GM21737 (cell line): ENCODE data around the gene CMTR1.
"Not testable (repeated sequence)": the region's sequence is repeated elsewhere in the genome, so short reads cannot be mapped to it uniquely, and the experiment has no call there.

Experiments
- ATAC-seq: cut with Tn5 transposase; IDR thresholded peaks from one replicate; pipeline ENCODE4 v1.9.1; 2021; ENCODE audit warnings: mild to moderate bottlenecking, moderate library complexity; ENCODE audit not compliant: unreplicated experiment

The CMTR1 gene

DNA sequence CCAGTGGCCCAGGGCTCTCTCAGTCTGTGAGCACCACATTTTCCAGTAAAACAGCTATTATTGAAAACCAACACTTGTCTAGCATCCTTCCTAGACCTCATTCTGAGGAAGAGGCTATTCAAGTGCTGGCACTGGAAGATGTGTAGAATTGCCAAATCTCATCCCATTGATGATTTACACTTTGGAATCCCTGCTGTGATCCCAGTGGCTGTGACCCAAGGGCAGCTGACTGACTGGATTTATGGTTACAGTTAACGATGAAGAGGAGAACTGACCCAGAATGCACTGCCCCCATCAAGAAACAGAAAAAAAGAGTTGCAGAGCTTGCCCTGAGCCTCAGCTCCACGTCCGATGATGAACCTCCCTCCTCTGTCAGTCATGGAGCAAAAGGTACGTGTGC lies 2.4 kb downstream of the CMTR1 start:
- ATAC-seq = no peak

- ATAC-seq = no peak
Measured at GRCh38 chr6:37435816-37436215, 2.8 kb downstream of the CMTR1 start.

DNA sequence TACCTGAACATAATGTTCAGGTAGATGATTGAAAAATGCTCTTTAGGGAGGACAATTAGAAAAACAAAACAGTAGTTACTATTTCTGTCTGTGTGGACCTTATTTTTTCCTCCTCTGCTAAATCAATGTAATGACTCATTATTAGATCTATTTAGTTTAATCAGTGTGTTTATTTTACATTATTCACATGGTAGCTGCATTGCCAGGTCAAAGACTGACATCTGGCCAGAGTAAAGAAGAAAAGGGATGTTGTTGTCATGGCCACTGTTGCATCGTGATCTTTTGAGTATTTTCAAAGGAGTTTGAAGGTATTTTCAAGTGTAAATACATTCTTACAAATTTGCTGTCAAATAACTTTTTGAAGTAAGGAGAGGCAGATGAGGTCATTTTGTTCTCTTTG lies 5.9 kb downstream of the CMTR1 start:
- ATAC-seq = no peak

GRCh38 chr6:37441651-37442050 lies 8.6 kb downstream of the CMTR1 start:
- no peak for ATAC-seq

DNA sequence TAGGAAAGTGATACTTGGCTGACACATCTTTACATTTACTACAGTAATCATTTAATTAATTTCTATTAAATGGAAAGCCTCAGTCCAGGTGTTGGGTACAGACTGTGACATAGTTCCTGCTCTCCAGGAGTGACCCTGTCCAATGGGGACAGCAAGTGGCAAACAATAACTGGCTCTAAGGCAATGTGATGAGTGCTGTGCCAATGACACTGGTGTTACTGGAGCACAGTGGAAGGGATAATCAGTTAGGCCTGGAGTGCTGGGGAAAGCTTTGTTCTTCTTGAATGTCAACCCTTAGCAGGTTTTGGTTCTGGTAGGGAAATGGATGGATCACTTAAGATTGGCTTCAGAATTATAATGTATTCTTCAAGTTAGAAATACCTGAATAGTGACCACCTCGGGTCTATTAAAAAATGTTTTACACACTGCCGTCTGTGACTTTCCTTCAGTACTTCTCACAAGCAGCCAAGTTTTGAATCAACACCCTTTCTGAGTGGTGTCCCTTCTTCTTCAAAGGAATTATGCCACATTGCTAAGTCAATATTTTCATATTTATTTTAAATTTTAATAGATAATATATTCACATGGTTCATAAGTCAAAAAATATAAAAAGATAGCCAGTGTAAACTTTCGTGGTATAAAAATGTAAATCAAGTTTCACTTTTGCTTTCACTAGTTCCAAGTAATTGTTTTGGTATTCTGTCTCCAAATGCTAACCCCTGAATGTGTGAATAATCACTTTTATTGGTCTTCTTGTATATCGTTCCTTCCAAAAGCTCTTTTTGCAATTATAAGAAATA lies 9.6 kb downstream of the CMTR1 start:
- no peak for ATAC-seq

DNA sequence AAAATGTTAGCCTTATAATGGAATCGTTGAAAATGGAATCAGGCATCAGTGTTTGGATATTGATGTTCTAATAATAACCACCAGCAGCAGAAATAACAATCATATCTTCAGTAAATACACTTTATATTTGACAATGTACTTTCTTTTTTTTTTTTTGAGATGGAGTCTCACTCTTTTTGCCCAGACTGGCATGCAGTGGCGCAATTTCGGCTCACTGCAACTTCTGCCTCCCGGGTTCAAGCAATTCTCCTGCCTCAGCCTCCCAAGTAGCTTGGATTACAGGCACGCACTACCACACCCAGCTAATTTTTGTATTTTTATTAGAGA lies 10.2 kb downstream of the CMTR1 start:
- ATAC-seq = not testable (repeated sequence)

DNA sequence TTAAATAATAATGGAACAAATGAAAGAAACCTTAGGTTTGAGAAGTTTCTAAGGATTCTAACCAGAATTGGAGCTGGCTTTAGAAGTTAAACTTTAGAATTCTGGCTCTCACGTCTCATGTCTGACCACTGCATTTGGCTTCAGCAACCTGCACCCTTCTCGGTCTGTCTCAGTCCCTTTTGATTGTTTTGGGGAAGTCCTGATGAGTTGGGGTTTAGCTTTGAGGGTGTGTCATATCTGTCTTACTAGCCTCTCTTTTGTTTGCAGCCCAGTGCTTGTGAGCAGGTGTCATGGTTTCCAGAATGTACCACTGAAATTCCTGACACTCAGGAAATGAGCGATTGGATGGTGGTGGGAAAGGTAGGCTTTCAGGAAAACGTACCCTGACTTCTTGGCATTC lies 17.0 kb downstream of the CMTR1 start:
- ATAC-seq = no peak

- no peak for ATAC-seq
Measured at GRCh38 chr6:37451441-37452193, 18.6 kb downstream of the CMTR1 start.

GRCh38 chr6:37452522-37452921 lies 19.5 kb downstream of the CMTR1 start:
- no peak for ATAC-seq

GRCh38 chr6:37454420-37455140 lies 21.6 kb downstream of the CMTR1 start:
- no peak for ATAC-seq

GRCh38 chr6:37456126-37456525 lies 23.1 kb downstream of the CMTR1 start:
- no peak for ATAC-seq

- ATAC-seq = no peak
Measured at GRCh38 chr6:37456816-37457560, 24.0 kb downstream of the CMTR1 start.

DNA sequence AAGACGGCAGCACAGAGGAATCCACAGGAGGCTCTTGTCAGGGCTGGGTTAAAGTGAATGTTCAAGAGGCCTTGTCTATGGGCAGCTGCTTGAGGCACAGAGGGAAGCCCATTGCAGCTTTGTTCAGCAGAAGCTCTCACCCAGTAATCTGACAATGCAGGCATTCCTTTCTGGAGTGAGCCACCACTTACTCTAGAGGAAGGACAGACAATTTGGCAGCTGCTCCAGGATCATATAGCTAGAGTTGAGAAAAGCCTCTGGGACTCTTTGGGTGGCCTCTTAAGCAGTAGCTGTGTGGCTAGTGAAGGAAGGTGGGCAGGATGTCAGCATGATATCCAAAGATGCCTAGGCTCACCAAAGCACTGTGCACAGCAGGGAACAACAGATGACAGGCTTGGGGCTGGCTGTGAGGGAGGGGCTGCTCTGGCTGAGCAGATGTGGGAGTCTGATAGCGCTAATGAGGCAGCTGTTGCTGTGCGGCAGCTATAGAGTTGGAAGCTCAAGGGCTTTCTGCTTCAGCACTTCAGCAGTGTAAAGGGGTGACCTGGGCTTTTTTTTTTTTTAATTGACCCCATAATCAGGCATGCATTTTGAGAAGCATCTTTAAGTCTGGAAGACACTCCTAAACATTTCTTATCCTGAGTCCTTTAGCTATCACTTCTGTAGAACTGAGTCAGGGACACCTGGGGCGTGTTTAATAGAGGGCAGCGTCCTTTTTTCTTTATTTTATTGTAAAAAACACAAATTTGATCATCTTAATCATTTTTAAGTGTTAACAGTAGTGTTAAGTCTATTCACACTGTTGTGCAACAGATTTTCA lies 27.2 kb downstream of the CMTR1 start:
- ATAC-seq = no peak

GRCh38 chr6:37460805-37461204 lies 27.8 kb downstream of the CMTR1 start:
- ATAC-seq = no peak

GRCh38 chr6:37463110-37463509 lies 30.1 kb downstream of the CMTR1 start:
- ATAC-seq = no peak

- no peak for ATAC-seq
Measured at GRCh38 chr6:37467718-37468117, 34.7 kb downstream of the CMTR1 start.

- no peak for ATAC-seq
Measured at GRCh38 chr6:37473364-37474095, 40.5 kb downstream of the CMTR1 start.

GRCh38 chr6:37474316-37474715 lies 41.3 kb downstream of the CMTR1 start:
- no peak for ATAC-seq

DNA sequence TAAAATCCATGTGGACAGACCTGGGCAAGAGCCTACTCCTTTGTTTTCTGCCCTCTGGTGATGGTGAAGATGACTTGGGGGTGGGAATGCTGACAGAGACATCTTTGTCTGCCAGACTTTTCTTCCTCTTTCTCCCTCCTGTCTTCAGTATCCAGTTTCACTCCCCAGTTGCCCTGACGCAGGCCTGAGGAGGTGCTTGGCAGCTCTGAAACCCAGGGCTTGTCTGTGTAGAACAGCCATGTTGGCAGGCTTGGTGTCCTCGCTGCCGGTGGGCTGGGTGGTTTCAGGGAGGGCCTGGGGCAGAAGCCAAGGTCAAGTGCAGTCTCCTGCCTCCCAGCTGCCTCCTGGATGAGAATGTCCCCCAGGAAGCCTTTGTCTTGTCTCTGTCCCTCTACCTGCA lies 44.2 kb downstream of the CMTR1 start:
- ATAC-seq = no peak
